ENCODE measurements around the gene GPR4.

- TF ChIP-seq TAF1 (IDR thresholded peaks at IDR 0.05; ENCODE audit: borderline replicate concordance, insufficient read depth, low read length) (no peak), POLR2AphosphoS5 (IDR thresholded peaks at IDR 0.05; ENCODE audit: low read depth, low read length) (no peak), SIN3A (IDR thresholded peaks at IDR 0.05; ENCODE audit: borderline replicate concordance, insufficient read depth, low read length) (no peak), FOXP2 (optimal IDR thresholded peaks at IDR 0.05; ENCODE audit: borderline replicate concordance, extremely low read depth, extremely low read length, insufficient read depth) (no peak)
- TF ChIP-seq, protein P1, sequence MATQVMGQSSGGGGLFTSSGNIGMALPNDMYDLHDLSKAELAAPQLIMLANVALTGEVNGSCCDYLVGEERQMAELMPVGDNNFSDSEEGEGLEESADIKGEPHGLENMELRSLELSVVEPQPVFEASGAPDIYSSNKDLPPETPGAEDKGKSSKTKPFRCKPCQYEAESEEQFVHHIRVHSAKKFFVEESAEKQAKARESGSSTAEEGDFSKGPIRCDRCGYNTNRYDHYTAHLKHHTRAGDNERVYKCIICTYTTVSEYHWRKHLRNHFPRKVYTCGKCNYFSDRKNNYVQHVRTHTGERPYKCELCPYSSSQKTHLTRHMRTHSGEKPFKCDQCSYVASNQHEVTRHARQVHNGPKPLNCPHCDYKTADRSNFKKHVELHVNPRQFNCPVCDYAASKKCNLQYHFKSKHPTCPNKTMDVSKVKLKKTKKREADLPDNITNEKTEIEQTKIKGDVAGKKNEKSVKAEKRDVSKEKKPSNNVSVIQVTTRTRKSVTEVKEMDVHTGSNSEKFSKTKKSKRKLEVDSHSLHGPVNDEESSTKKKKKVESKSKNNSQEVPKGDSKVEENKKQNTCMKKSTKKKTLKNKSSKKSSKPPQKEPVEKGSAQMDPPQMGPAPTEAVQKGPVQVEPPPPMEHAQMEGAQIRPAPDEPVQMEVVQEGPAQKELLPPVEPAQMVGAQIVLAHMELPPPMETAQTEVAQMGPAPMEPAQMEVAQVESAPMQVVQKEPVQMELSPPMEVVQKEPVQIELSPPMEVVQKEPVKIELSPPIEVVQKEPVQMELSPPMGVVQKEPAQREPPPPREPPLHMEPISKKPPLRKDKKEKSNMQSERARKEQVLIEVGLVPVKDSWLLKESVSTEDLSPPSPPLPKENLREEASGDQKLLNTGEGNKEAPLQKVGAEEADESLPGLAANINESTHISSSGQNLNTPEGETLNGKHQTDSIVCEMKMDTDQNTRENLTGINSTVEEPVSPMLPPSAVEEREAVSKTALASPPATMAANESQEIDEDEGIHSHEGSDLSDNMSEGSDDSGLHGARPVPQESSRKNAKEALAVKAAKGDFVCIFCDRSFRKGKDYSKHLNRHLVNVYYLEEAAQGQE (IDR thresholded peaks at IDR 0.05; ENCODE audit: insufficient read depth in 1 of 2, low read depth in 2 of 2, low read length in 2 of 2), result no peak
Measured at GRCh38 chr19:45621976-45622503, 20.0 kb upstream of the GPR4 start.
